CD1c-positive myeloid dendritic cell (primary cell): ENCODE measurements around the gene ZBTB4.

Source experiments
- DNase-seq: peaks from one replicate; pipeline ENCODE4 v3.0.0-alpha.2; 2016; ENCODE audit errors: extremely low spot score

The ZBTB4 gene

DNA sequence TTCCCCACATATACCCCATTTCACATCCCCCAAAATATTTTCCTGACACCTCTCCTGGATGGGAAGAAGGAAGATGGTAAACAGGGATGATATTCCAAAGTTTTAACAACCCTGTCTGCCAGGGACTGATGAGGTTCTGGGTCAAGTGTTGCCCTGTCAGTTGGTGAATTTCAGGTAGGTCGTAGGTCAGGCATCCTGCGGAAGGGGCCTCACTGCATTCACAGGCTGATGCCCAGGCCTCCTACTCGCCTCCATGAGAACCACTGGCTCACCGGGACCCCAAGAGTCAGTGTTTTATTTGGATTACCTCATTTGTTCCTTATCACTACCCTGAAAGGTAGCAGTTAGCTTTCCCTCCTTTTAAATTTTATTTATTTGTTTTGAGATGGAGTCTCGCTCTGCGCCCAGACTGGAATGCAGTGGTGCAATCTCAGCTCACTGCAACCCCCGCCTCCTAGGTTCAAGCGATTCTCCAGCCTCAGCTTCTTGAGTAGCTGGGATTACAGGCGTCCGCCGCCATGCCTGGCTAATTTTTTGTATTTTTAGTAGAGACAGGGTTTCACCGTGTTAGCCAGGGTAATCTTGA is 10.5 kb downstream of the ZBTB4 start:
- DNase-seq: no peak

- no peak for DNase-seq
These were observed 11.1 kb downstream of the ZBTB4 start for GRCh38 chr17:7468290-7468689.

DNA sequence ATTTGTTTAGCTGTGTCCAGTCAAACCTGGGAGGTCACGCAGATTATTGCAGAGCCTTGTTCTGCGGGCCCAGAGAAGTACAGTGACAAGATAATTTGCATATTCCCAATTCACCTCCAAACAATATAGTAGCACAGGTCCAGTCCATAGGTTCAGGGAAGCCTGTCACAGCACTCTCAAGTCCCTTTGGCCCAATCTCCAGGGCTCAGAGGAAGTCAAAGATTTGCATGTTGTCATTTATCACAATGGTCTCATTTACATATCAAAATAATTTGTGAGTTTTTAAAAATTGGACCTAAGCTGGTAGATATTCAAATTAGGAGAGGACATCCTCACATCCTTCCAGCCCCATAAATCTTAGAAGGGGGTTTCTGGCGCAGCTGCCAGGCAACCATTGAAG is 11.9 kb downstream of the ZBTB4 start:
- no peak for DNase-seq

GRCh38 chr17:7466639-7467341 is 12.6 kb downstream of the ZBTB4 start:
- peak; percentile 82 for DNase-seq

- DNase-seq: no peak
These were observed 13.2 kb downstream of the ZBTB4 start for GRCh38 chr17:7466318-7466638.

DNA sequence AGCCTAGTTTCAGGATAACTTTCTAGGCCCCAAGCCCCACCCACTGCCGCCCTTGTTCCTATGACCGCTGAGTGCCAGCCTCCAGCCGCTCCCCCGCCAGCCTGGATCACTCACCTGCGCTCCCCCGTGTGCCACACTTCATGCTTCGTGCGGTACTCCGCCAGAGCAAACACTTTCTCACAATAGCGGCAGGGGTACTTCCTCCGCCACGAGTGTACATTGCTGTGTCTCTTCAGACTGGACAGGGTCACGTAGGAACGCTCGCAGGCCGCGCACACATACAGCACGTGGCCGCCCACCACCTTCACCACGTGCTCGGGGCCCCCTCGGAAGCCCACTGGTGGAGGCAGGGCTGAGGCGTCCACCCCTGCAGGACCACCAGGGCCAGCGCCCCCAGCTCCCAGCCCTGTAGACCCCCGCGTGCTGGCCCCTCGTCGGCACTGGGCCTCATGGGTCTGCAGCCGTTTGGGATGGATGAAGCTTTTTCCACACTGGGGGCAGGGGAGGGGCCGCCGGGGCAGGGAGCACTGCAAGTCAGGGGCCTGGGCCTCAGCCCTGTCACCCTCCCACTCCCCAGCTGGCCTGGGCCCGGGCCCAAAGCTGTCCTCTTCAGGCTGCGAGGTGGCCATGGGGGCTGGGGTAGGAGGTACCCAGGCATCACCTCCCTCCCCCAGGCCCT is 13.7 kb downstream of the ZBTB4 start:
- DNase-seq: no peak

DNA sequence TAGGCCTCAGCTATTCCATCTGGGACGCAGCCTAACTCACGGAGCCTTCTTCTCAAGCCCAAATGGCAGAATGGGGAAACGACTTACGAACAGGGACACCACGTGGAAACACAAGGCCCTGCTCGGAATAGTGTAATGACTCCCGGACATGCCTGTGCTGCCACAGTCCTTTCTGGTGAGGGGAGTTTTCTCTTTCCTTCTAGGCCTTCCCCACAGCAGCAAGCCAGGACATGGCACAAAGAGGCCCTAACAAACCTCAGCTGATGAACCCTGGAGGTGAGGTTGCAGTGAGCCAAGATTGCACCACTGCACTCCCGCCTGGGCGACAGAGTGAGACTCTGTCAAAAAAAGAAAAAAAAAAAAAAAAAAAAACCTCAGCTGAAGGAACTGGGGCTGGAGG is 15.3 kb downstream of the ZBTB4 start:
- no peak for DNase-seq

DNA sequence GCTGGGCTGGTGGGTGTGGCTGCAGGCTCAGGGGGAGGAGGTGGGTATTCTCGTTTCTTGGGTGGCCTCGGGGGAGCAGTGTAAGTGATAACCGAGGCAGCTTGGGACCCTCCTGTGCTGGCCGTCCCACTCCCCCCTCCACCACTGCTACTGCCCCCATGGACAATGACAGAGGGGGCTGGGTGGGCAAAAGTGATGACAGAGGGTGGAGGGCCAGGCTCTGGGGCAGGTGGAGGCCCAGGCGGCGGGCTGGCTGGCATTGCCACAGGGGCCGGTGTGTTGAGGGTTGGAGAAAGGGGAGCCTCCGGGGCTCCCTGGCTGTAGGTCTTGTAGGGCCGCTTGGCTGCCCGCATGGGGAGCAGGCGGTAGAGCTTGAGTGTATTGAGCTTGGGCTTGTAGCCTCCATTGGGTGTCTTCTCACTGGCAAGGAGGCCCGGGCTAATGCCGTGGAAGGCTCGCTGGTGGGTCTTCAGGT is 16.0 kb downstream of the ZBTB4 start:
- DNase-seq: no peak

- DNase-seq: no peak
These were observed 16.7 kb downstream of the ZBTB4 start for GRCh38 chr17:7462474-7463371.

GRCh38 chr17:7460850-7461660 is 18.4 kb downstream of the ZBTB4 start:
- DNase-seq: no peak

GRCh38 chr17:7459961-7460545 is 19.4 kb downstream of the ZBTB4 start:
- DNase-seq: no peak

- DNase-seq: no peak
These were observed 31.0 kb downstream of the ZBTB4 start for GRCh38 chr17:7448461-7448860.

DNA sequence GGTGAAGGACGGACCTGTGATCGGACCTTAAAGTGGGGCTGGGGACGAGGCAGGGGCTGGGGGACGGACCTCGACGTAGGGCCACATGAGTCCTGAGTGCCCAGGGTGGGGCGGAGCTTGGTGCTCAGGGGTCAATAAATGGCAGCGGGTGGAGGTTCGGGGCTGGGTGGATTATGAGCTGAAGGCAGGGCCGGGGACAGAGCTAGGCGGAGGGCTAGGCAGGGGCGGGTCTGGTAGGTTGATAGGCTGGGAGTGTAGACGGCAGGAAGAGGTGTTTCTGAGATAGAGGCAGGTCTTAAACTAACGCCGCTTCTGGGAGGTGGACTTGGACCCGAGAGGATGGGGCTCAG is 33.8 kb downstream of the ZBTB4 start:
- no peak for DNase-seq

GRCh38 chr17:7444682-7445618 is 34.5 kb downstream of the ZBTB4 start, which contains the start of gene CHRNB1:
Gene CHRNB1, plus strand, starts transcription at chr17:7445061. Its CDS starts 67 bp downstream, at chr17:7445128.
- peak; percentile 65 for DNase-seq

DNA sequence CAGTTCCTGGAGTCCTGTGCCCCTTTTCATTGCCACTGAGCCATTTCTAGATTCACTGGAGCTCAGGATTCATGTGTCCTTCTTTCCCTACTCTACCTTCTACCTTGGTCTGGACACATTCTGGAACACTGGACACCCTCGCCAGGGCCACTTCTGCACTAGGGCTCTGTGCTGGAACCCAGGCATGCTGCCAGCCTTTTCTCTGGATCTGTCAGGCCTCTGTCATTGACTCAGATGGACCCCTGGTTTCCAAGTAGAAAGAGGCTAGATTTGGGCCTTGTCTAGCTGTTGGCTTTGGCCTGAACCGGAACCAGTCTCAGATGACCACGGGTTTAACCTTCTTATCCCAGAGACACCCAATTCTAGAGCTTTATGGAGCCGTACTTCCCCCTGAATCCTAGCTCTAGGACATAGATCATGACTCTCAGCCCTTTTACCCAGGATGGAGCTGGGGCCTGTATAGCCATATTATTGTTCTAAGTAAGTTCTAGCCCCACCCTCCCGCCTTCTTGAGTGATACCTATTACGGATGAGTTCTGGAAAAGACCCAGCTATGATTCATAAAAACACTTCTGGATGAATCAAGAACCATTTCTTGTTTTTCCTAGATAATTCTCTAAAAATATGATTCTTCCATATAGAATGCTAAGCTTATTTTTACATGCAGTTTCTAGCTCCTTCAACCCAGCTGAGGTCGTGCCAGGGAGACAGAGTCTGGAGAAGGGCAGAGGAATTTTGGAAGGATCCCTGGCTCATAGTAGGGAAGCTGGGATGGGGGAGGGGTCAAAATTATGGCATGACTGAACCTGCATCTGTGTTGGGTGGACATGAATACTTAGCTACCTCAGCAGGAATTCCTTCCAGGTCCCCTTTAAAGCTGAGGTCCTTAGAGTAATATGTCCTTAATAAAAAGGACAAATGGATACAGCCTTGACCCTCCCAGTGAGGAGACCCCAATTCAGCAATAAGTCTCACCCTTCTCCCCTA is 35.6 kb downstream of the ZBTB4 start:
- no peak for DNase-seq

- DNase-seq: no peak
These were observed 37.3 kb downstream of the ZBTB4 start for GRCh38 chr17:7442142-7442541.

GRCh38 chr17:7441266-7441665 is 38.2 kb downstream of the ZBTB4 start:
- no peak for DNase-seq

DNA sequence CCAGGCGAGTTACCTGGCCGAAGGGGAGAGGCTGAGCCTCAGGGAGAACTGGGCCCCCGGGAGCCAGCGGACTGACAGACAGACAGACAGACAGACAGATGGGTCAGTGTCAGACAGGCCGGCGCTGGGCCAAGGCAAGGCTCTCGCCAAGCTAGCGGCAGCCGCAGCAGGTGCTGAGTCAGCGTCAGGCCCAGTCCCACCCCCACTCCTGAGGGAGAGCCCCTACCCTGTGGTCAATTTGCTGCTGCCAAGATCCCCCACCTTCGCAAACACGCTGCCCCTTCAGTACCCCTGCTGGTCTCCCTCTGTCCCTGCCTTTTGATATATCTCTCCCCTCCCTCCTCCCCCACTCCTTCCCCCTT is 38.6 kb downstream of the ZBTB4 start:
- DNase-seq: no peak
